ENCODE measurements around the gene SEMA5A. TPM values are rescaled to one million over a fixed set of nuclear protein-coding genes. Genes with fewer than 3 reads are reported as not detected.

SEMA5A gene
- total RNA-seq, 1 donor from 2014 or later: 4.0 TPM

- Mint-ChIP-seq H3K36me3 (ENCODE audit: insufficient read depth) (peaks cover 2% of the 10 kb centered on the region), H3K4me3 (ENCODE audit: low read depth) (no peak overlapping the region), H3K4me1 (ENCODE audit: low read depth) (no peaks in the 10 kb centered on the region), H3K9me3 (ENCODE audit: low read depth) (peaks cover 10% of the 10 kb centered on the region), H3K27ac (no peak overlapping the region), H3K27me3 (peaks cover 16% of the 10 kb centered on the region)
- no peak for TF ChIP-seq CTCF (IDR thresholded peaks at IDR 0.05; ENCODE audit: unreplicated experiment)
- no peak for DNase-seq (ENCODE audit: low spot score, unreplicated experiment)
These were observed 455.4 kb downstream of the SEMA5A start for GRCh38 chr5:9090381-9091026.

- H3K4me3 Mint-ChIP-seq (ENCODE audit: low read depth): no peak overlapping the region
- H3K27me3 Mint-ChIP-seq: peaks cover 14% of the 10 kb centered on the region
- peaks cover 12% of the 10 kb centered on the region for H3K9me3 Mint-ChIP-seq (ENCODE audit: low read depth)
These were observed 456.0 kb downstream of the SEMA5A start for GRCh38 chr5:9089893-9090292.

GRCh38 chr5:9082996-9083395 lies 462.9 kb downstream of the SEMA5A start:
- DNase-seq (ENCODE audit: low spot score, unreplicated experiment): no peak
- Mint-ChIP-seq H3K27me3 (peaks cover 6% of the 10 kb centered on the region), H3K9me3 (ENCODE audit: low read depth) (peaks cover 25% of the 10 kb centered on the region), H3K27ac (no peak overlapping the region), H3K4me1 (ENCODE audit: low read depth) (no peaks in the 10 kb centered on the region), H3K36me3 (ENCODE audit: insufficient read depth) (peaks cover 2% of the 10 kb centered on the region), H3K4me3 (ENCODE audit: low read depth) (no peak overlapping the region)
- no peak for TF ChIP-seq CTCF (IDR thresholded peaks at IDR 0.05; ENCODE audit: unreplicated experiment)

More at GRCh38 chr5:9089893-9090292, 456.0 kb downstream of the SEMA5A start:
- peaks cover 2% of the 10 kb centered on the region for H3K36me3 Mint-ChIP-seq (ENCODE audit: insufficient read depth)
- DNase-seq (ENCODE audit: low spot score, unreplicated experiment): no peak
- TF ChIP-seq CTCF (IDR thresholded peaks at IDR 0.05; ENCODE audit: unreplicated experiment): no peak
- no peak overlapping the region for H3K27ac Mint-ChIP-seq
- no peaks in the 10 kb centered on the region for H3K4me1 Mint-ChIP-seq (ENCODE audit: low read depth)

- H3K9me3 Mint-ChIP-seq (ENCODE audit: low read depth): no peaks in the 10 kb centered on the region
- DNase-seq (ENCODE audit: low spot score, unreplicated experiment): no peak
- H3K4me1 Mint-ChIP-seq (ENCODE audit: low read depth): no peaks in the 10 kb centered on the region
- no peak overlapping the region for H3K27ac Mint-ChIP-seq
- H3K36me3 Mint-ChIP-seq (ENCODE audit: insufficient read depth): no peaks in the 10 kb centered on the region
- H3K27me3 Mint-ChIP-seq: peaks cover 12% of the 10 kb centered on the region
- H3K4me3 Mint-ChIP-seq (ENCODE audit: low read depth): no peak overlapping the region
- TF ChIP-seq CTCF (IDR thresholded peaks at IDR 0.05; ENCODE audit: unreplicated experiment): no peak
These were observed 473.2 kb downstream of the SEMA5A start for GRCh38 chr5:9072701-9073100.

- Mint-ChIP-seq H3K27ac (no peak overlapping the region), H3K27me3 (peaks cover 14% of the 10 kb centered on the region), H3K4me1 (ENCODE audit: low read depth) (no peaks in the 10 kb centered on the region), H3K36me3 (ENCODE audit: insufficient read depth) (no peaks in the 10 kb centered on the region), H3K9me3 (ENCODE audit: low read depth) (no peaks in the 10 kb centered on the region), H3K4me3 (ENCODE audit: low read depth) (no peak overlapping the region)
- no peak for TF ChIP-seq CTCF (IDR thresholded peaks at IDR 0.05; ENCODE audit: unreplicated experiment)
- DNase-seq (ENCODE audit: low spot score, unreplicated experiment): no peak
These were observed 474.4 kb downstream of the SEMA5A start for GRCh38 chr5:9071524-9071923.
